GM06990 (cell line): ENCODE measurements around the gene AHSG.

Experiments
- DNase-seq: peaks from one replicate; pipeline ENCODE4 v3.0.0-alpha.2; 2011; ENCODE audit not compliant: insufficient read length; ENCODE audit errors: extremely low read depth
- H3K27me3 ChIP-seq: replicated peaks from 2 replicates; pipeline ENCODE4 v1.6.0; 2011; ENCODE audit warnings: low read length; ENCODE audit not compliant: control insufficient read depth, insufficient read depth
- H3K36me3 ChIP-seq: 2 replicates; pipeline ENCODE4 v1.5.1; 2011; ENCODE audit warnings: low read length; ENCODE audit not compliant: control insufficient read depth, insufficient read depth
- H3K4me3 ChIP-seq: replicated peaks from 2 replicates; pipeline ENCODE4 v1.5.1; 2011; ENCODE audit warnings: low read depth, mild to moderate bottlenecking, control low read depth, low read length
- TF ChIP-seq, protein P1 (sequence below): IDR thresholded peaks from 2 replicates; pipeline ENCODE4 v1.5.1; 2011; ENCODE audit warnings: low read length, control low read depth, mild to moderate bottlenecking, inconsistent platforms; ENCODE audit not compliant: insufficient read depth, poor library complexity, severe bottlenecking

AHSG gene

DNA sequence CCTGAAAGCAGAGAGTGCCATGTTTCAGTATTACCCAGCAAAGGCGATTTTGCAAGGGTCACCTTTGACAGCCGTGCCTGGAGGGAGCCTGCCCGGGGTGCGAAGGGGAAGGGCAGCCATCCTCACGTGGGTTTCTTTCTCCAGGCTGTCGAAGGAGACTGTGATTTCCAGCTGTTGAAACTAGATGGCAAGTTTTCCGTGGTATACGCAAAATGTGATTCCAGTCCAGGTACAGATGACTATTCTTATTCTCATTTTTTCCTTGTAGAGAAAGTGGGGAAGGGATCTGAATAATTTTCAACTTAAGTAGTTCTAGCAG lies 3.4 kb downstream of the AHSG start:
- Histone ChIP-seq H3K36me3 (no peaks in the 10 kb centered on the region), H3K4me3 (no peak overlapping the region), H3K27me3 (peaks cover 3% of the 10 kb centered on the region)
- no peak for DNase-seq
- TF ChIP-seq, protein P1, sequence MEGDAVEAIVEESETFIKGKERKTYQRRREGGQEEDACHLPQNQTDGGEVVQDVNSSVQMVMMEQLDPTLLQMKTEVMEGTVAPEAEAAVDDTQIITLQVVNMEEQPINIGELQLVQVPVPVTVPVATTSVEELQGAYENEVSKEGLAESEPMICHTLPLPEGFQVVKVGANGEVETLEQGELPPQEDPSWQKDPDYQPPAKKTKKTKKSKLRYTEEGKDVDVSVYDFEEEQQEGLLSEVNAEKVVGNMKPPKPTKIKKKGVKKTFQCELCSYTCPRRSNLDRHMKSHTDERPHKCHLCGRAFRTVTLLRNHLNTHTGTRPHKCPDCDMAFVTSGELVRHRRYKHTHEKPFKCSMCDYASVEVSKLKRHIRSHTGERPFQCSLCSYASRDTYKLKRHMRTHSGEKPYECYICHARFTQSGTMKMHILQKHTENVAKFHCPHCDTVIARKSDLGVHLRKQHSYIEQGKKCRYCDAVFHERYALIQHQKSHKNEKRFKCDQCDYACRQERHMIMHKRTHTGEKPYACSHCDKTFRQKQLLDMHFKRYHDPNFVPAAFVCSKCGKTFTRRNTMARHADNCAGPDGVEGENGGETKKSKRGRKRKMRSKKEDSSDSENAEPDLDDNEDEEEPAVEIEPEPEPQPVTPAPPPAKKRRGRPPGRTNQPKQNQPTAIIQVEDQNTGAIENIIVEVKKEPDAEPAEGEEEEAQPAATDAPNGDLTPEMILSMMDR: no peak

DNA sequence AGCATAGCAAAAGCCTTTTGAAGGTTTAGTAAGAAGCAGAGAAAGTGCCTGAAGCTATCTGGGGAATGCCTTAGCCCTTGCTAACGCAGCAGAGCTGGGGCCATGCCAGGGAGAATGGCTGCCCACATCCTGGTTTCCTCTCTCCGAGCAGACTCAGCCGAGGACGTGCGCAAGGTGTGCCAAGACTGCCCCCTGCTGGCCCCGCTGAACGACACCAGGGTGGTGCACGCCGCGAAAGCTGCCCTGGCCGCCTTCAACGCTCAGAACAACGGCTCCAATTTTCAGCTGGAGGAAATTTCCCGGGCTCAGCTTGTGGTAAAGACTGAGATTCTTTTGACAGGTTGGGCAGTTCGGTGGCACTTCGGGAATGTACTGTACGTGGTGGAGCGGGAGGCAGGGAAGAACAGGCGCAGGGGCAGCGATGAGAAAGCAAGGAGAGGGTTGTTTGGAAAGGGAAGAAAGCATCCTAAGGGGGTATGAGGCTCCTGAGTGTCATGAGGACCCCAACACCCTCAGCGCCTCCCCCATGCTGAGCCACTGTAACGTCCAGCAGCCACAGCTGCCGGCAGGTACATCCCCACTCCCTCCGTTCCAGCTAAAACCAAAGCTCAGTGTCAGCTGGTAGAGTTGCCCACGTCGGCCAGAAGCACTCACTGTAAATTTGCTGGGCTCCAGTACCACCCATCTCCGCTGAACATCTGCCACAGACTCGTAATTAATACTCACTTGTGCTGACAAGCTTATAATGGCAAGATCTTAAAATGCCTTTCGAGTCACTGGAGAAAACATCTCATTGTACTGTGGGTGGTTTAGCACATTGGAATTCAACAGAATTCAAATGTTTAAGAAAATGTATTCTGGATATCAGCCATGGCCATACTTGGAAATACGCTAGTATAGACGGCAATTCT lies 4.4 kb downstream of the AHSG start:
- Histone ChIP-seq H3K27me3 (peaks cover 3% of the 10 kb centered on the region), H3K4me3 (no peak overlapping the region), H3K36me3 (no peaks in the 10 kb centered on the region)
- TF ChIP-seq, protein P1: peak; percentile 94
- peak; percentile 71 for DNase-seq

DNA sequence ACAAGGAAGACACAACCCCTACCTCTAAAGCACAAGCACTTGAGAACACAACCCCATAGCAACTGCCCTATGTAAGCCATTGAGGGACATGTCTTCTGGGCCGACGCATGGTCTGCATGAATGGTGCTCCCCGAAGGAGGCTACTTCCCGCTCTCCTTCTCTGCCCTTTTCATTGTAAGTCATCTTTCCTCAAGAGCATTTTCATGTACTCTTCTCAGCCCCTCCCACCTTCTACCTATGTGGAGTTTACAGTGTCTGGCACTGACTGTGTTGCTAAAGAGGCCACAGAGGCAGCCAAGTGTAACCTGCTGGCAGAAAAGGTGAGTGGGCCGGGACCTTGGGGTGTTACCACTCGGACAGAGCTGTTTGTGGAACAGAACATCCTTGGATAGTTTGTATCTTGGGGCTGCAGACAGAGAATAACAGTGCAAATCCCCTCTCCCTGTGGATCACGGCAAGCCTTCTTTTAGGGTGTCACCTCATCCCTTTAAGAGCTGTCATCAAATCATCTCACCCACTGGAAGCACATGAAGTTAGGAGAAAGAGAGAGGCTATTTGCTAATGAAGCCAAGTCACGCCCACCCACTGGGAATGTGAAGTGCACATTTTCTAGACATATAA lies 5.6 kb downstream of the AHSG start:
- no peak for DNase-seq
- no peak overlapping the region for H3K4me3 ChIP-seq

DNA sequence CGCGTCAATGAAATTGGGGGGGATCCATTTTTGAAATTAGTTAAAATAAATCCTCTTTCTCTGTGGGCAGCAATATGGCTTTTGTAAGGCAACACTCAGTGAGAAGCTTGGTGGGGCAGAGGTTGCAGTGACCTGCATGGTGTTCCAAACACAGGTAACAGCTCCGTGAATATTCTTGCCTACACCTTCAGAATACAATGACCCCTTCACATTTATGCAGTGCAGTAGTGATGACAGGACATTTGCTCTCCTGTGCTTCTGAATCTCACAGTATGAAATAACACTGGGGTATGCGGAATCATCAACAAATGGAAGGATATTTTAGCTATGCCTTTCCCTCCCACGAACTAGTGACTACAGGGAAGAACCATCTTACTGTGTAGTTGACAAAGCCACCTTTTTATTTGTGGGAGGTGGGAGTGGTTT lies 6.9 kb downstream of the AHSG start:
- TF ChIP-seq, protein P1: no peak
- peaks cover 3% of the 10 kb centered on the region for H3K27me3 ChIP-seq
- DNase-seq: no peak

More for the DNA sequence above, 5.6 kb downstream of the AHSG start:
- Histone ChIP-seq H3K27me3 (peaks cover 3% of the 10 kb centered on the region), H3K36me3 (no peaks in the 10 kb centered on the region)
- TF ChIP-seq, protein P1: no peak

DNA sequence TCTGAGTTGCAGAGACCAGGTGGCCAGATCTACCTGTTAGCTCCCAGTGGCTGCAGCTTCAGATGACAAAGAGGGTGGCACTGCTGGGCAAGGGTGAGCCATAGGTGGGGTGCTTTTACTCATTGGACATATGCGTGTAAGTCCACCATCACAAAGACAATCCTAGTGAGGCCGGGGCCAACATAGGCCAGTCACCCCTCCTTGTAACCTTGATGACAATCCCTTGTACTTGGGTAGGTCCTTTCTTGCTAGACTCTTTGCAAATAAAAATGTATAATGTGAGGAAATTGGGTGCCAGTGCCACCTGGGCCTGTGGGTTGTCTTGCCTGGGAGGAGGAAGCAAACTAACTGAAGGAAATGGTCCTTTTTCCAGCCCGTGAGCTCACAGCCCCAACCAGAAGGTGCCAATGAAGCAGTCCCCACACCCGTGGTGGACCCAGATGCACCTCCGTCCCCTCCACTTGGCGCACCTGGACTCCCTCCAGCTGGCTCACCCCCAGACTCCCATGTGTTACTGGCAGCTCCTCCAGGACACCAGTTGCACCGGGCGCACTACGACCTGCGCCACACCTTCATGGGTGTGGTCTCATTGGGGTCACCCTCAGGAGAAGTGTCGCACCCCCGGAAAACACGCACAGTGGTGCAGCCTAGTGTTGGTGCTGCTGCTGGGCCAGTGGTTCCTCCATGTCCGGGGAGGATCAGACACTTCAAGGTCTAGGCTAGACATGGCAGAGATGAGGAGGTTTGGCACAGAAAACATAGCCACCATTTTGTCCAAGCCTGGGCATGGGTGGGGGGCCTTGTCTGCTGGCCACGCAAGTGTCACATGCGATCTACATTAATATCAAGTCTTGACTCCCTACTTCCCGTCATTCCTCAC lies 7.6 kb downstream of the AHSG start:
- no peak overlapping the region for H3K4me3 ChIP-seq
- H3K36me3 ChIP-seq: no peaks in the 10 kb centered on the region
- no peak for DNase-seq
- TF ChIP-seq, protein P1: no peak
- peaks cover 3% of the 10 kb centered on the region for H3K27me3 ChIP-seq

More for the DNA sequence above, 6.9 kb downstream of the AHSG start:
- H3K4me3 ChIP-seq: no peak overlapping the region
- no peaks in the 10 kb centered on the region for H3K36me3 ChIP-seq
